Globus pallidus (tissue), 1 donor: ENCODE measurements around the gene OTOG.

ENCODE experiments used
- DNase-seq: peaks from one replicate; pipeline ENCODE4 v3.0.0-alpha.2; 2015; ENCODE audit warnings: low spot score

OTOG gene

DNA sequence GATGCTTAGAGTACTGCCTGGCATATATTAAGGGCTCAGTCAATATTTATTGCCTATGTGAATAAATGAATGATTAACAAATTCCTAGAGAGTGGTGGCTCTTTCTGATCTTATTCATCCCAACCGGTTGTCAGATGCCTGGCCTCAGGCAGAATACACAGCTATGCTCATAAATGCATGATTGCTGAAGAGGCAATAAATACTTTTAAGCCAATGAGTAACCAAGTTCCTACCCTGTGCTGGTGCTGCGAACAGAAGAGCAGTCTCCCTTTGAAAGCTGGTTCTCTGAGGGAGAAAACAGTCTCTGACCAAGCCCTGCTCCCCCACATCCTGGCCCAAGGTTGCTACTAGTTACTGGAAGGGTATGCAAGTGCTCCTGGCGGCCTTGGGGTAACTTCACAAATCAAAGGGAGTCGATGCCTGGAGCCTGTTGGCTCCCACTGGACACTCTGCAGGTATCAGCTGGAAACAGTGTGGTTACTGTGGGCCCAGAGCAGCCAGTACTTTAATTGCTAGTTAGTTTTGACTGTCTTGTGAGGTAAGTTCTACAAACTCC is 5.7 kb upstream of the OTOG start:
- DNase-seq: no peak

- no peak for DNase-seq
Measured at GRCh38 chr11:17542249-17542648, 4.8 kb upstream of the OTOG start.

- DNase-seq: no peak
Measured at GRCh38 chr11:17543041-17543440, 4.0 kb upstream of the OTOG start.

DNA sequence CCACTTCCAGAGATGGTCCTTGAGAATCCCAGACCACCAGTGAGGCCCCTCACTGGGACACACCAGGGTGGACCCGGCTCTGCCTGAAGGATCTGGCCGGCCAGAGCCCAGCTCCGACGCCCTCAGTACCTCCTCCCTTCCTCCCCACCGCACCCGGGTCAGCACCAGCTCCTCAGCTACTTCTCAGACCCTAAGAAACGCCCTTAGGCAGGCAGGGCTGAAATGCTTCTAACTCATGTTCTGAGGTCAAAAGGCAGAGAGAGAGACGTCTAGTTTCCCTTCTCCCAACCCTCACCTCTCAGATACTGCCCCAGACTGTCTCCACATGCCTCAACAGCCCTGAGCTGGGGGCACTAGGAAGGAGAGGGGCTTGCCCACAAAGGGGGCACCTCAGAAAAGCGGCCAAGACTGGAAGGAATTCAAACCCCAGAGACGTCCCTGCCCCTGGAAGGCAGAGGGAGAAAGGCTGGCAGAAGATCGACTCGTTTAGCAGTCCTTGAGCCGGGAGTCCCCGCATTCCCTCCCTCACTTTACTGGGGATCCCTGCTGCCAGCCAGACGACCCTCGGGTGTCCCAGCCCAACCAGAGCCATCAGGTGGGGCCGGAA is 3.4 kb upstream of the OTOG start:
- DNase-seq: no peak

GRCh38 chr11:17544181-17544622 is 2.9 kb upstream of the OTOG start, which contains the start of gene USH1C:
USH1C (minus strand) TSS chr11:17544416; CDS start chr11:17544307, 109 bp downstream.
- no peak for DNase-seq

DNA sequence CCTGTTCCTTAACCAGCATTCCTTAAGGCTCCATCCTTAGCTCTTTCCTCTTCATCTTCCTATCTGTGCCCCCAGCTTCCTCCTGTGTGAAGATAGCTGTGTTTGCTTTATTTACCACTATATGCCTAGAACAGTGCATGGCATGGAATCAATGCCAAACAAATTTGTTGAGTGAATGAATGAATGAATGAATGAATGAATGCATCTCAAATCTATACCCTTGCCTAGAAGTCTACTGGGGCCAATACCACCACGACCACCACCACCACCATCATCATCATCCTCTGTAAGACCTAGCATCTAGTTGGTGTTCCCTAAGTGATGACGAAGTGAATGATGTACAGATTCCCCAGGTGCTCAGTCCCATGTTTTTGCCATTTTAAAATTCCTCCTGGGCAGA is 819 bp upstream of the OTOG start:
- no peak for DNase-seq

- no peak for DNase-seq
Measured at GRCh38 chr11:17547932-17548331, 873 bp downstream of the OTOG start.

GRCh38 chr11:17548444-17548843 is 1.4 kb downstream of the OTOG start:
- no peak for DNase-seq

- no peak for DNase-seq
Measured at GRCh38 chr11:17550450-17551346, 3.6 kb downstream of the OTOG start.

- DNase-seq: no peak
Measured at GRCh38 chr11:17551347-17552040, 4.4 kb downstream of the OTOG start.

DNA sequence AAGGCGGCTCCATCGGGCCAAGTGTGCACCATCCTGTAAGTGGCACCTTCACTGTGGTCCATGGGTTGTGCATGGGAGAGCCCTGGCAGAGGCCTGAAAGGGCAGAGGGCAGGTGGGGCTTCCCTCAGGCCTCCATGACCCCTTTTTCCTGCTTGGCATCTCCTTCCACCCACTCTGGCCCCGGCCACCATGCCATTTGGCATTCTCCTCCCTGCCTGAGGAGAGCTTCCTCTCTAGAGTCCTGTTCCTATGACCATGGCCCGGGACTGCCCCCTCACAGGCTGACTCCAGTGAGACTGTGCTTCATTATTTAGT is 4.9 kb downstream of the OTOG start:
- no peak for DNase-seq

GRCh38 chr11:17552392-17553248 is 5.6 kb downstream of the OTOG start:
- no peak for DNase-seq

GRCh38 chr11:17553249-17553546 is 6.1 kb downstream of the OTOG start:
- DNase-seq: no peak

DNA sequence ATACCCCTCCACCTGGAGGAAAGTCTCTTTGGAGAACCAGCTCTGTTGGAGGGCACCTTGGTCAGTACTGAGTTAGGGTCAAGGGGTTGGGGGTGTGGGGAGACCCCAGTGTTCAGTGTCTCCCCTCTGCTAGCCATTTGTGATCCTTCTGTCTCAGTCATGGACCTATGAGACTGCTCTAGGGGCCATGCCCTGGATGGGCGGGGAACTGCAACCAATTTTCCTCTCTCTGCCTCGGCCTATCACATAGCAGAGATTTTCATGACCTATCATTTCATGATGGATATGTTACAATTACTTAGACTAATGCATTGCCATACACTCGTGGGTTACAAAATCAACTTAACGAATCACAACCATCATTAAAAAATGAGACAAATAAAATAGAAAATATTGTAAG is 7.4 kb downstream of the OTOG start:
- no peak for DNase-seq

DNA sequence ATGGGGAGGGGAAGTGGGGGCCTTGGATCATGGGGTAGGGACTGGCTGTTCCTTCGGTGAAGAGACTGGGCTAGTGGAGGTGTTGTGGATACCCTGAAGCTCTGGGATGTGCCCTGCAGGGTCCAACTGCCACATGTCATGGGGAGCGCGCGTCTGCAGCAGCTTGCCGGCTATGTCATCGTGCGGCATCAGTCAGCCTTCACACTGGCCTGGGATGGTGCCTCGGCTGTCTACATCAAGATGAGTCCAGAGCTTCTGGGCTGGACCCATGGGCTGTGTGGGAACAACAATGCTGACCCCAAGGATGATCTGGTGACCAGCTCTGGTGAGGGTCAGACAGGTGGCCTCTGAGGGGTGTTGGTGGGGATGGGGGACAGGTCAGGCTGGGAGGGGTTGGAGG is 9.9 kb downstream of the OTOG start:
- DNase-seq: no peak

GRCh38 chr11:17558025-17558780 is 11.1 kb downstream of the OTOG start:
- DNase-seq: no peak

GRCh38 chr11:17558916-17559315 is 11.9 kb downstream of the OTOG start:
- no peak for DNase-seq

DNA sequence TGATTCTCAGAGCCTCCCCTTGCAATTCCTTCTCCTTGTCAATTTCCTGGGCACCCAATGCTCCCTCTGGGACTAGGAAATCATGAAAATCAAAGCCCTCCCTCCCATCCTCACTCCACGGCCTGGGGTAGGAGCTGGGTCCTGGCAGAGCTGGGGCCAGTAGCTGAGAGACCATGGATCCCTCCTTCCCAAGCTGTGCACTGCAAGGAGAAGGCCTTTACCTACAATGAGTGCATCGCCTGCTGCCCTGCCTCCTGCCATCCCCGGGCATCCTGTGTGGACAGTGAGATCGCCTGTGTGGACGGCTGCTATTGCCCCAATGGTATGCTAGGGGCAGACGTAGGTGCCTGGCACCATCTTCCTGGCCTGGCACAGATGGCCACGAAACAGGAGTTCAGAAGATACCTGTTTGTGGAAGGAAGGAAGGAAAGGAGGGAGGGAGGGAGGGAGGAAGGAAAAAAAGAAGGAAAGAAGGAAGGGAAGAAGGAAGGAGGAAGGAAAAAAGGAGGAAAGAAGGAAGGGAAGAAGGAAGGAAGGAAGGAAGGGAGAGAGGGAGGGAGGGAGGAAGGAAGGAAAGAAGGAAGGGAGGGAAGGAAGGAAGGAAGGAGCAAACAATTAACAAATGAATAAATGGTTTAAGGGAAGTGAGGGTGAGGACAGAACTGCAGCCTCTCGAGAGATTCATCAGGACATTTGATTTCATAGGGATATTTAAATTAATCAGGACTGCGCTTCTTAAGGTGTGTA is 12.5 kb downstream of the OTOG start:
- DNase-seq: no peak

- DNase-seq: no peak
Measured at GRCh38 chr11:17560281-17561110, 13.4 kb downstream of the OTOG start.

DNA sequence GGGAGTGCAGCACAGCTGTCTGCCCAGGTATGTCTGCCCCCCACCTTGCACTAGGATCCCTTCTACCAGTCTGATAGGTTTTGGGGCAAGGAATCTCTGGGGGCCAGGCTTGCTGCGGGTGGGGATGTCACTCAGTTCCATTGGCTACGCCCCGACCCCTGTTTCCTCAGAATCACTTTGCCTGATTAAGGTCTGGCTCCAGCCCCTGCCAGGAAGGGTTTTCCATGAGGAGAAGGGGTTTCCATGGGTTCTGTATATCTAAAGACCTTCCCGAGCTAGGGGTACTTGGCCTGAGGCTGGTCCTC is 14.0 kb downstream of the OTOG start:
- no peak for DNase-seq
